Astrocyte (in vitro differentiated cells and primary cell): ENCODE results near the gene SUPT6H.

Source experiments
- CTCF ChIP-seq: IDR thresholded peaks from 2 replicates; pipeline ENCODE4 v1.5.1; 2011; ENCODE audit warnings: low read depth, mild to moderate bottlenecking, inconsistent platforms, low read length, moderate library complexity; ENCODE audit not compliant: insufficient read depth
- EZH2 ChIP-seq: IDR thresholded peaks from 2 replicates; pipeline ENCODE4 v1.6.1; 2012; ENCODE audit warnings: mild to moderate bottlenecking, low read length, inconsistent platforms; ENCODE audit not compliant: insufficient read depth

GRCh38 chr17:28655160-28655559 is 6.8 kb upstream of the SUPT6H start:
- TF ChIP-seq CTCF = no peak
- no peak for TF ChIP-seq EZH2
